SU-DHL-6 (cell line): Measurements from ENCODE around the gene MBD5.

Experiments used
- H2AFZ ChIP-seq: fragments of 200-600 bp; sonication (generic); 2 replicates; pipeline ENCODE4 v1.6.1; 2014; ENCODE audit warnings: low read depth, mild to moderate bottlenecking, moderate library complexity, mixed read lengths, antibody characterized with exemption, low read length; ENCODE audit not compliant: severe bottlenecking
- H3F3A ChIP-seq: fragments of 200-600 bp; shearing (Covaris generic); 2 replicates; pipeline ENCODE4 v1.6.0; 2016; ENCODE audit warnings: antibody characterized with exemption, mild to moderate bottlenecking; ENCODE audit not compliant: insufficient read depth
- H3K27ac ChIP-seq: fragments of 200-600 bp; sonication (generic); 2 replicates; pipeline ENCODE4 v1.5.1; 2016; ENCODE audit warnings: low read depth, mild to moderate bottlenecking, low read length, moderate library complexity, mixed read lengths
- H3K27me3 ChIP-seq: fragments of 200-600 bp; sonication (generic), shearing (Covaris generic); 2 replicates; pipeline ENCODE4 v1.6.0; 2014; ENCODE audit warnings: mild to moderate bottlenecking, low read length
- H3K36me3 ChIP-seq: fragments of 200-600 bp; sonication (generic); 2 replicates; pipeline ENCODE4 v1.6.1; 2014; ENCODE audit warnings: mild to moderate bottlenecking, low read length, mixed read lengths
- H3K4me2 ChIP-seq: fragments of 300-600, 200-600 bp; shearing (Covaris generic), sonication (generic); 2 replicates; pipeline ENCODE4 v1.6.0; 2014; ENCODE audit warnings: low read length, low read depth, mild to moderate bottlenecking; ENCODE audit not compliant: poor library complexity, severe bottlenecking
- H3K4me3 ChIP-seq: fragments of 200-600 bp; sonication (generic); 2 replicates; pipeline ENCODE4 v1.5.1; 2014; ENCODE audit warnings: antibody characterized with exemption, low read length, mild to moderate bottlenecking, mixed read lengths; ENCODE audit not compliant: insufficient read depth, poor library complexity, severe bottlenecking
- H3K79me2 ChIP-seq: fragments of 200-600 bp; sonication (generic); 2 replicates; pipeline ENCODE4 v1.6.1; 2014; ENCODE audit warnings: mild to moderate bottlenecking, low read length, moderate library complexity; ENCODE audit not compliant: insufficient read depth
- H3K9ac ChIP-seq: fragments of 200-600 bp; sonication (generic); 2 replicates; pipeline ENCODE4 v1.7.0; 2014; ENCODE audit warnings: mild to moderate bottlenecking, low read length
- H3K9me2 ChIP-seq: fragments of 200-600 bp; sonication (generic); replicated peaks from 2 replicates; pipeline ENCODE4 v1.6.1; 2014; ENCODE audit warnings: low read length; ENCODE audit not compliant: insufficient read depth
- H3K9me3 ChIP-seq: fragments of 200-600 bp; sonication (generic); 2 replicates; pipeline ENCODE4 v1.6.1; 2014; ENCODE audit warnings: low read length, mixed read lengths; ENCODE audit not compliant: insufficient read depth
- H4K20me1 ChIP-seq: fragments of 200-600 bp; sonication (generic); 2 replicates; pipeline ENCODE4 v1.6.1; 2014; ENCODE audit warnings: low read depth, mild to moderate bottlenecking, antibody characterized with exemption, low read length, moderate library complexity, mixed read lengths
- CTCF ChIP-seq: fragments of 200-600 bp; sonication (generic); IDR thresholded peaks from one replicate; pipeline ENCODE4 v1.5.1; 2017; ENCODE audit warnings: antibody characterized with exemption, mild to moderate bottlenecking, low read length, moderate library complexity; ENCODE audit not compliant: insufficient read depth, poor library complexity, severe bottlenecking
- EZH2phosphoT487 ChIP-seq: fragments of 200-600 bp; sonication (generic), shearing (Covaris generic); conservative IDR thresholded peaks from 2 replicates; pipeline ENCODE4 v1.6.1; 2018; ENCODE audit warnings: mild to moderate bottlenecking, antibody characterized with exemption, low read length, moderate library complexity, mixed read lengths

The MBD5 gene

GRCh38 chr2:148279216-148279615 lies 258.3 kb downstream of the MBD5 start:
- no peaks in the 10 kb centered on the region for H3K79me2 ChIP-seq
- no peak overlapping the region for H2AFZ ChIP-seq
- TF ChIP-seq CTCF (no peak), EZH2phosphoT487 (no peak)
- H3K9me3 ChIP-seq: no peaks in the 10 kb centered on the region
- no peaks in the 10 kb centered on the region for H3K9me2 ChIP-seq
- H3K36me3 ChIP-seq: no peaks in the 10 kb centered on the region
- no peaks in the 10 kb centered on the region for H4K20me1 ChIP-seq
- H3K27me3 ChIP-seq: no peaks in the 10 kb centered on the region
- no peak overlapping the region for H3K9ac ChIP-seq
- no peak overlapping the region for H3K4me3 ChIP-seq
- H3F3A ChIP-seq: no peaks in the 10 kb centered on the region
- no peak overlapping the region for H3K27ac ChIP-seq
- no peak overlapping the region for H3K4me2 ChIP-seq

GRCh38 chr2:148282201-148282600 lies 261.3 kb downstream of the MBD5 start:
- no peaks in the 10 kb centered on the region for H3K27me3 ChIP-seq
- no peak overlapping the region for H3K9ac ChIP-seq
- H4K20me1 ChIP-seq: no peaks in the 10 kb centered on the region
- no peaks in the 10 kb centered on the region for H3K9me3 ChIP-seq
- TF ChIP-seq CTCF (no peak), EZH2phosphoT487 (no peak)
- H3K27ac ChIP-seq: no peak overlapping the region
- H3K79me2 ChIP-seq: no peaks in the 10 kb centered on the region
- H3F3A ChIP-seq: no peaks in the 10 kb centered on the region
- no peak overlapping the region for H3K4me3 ChIP-seq
- no peaks in the 10 kb centered on the region for H3K36me3 ChIP-seq
- no peak overlapping the region for H2AFZ ChIP-seq
- H3K9me2 ChIP-seq: no peaks in the 10 kb centered on the region
- H3K4me2 ChIP-seq: no peak overlapping the region

GRCh38 chr2:148292431-148292830 lies 271.5 kb downstream of the MBD5 start:
- H3K36me3 ChIP-seq: no peaks in the 10 kb centered on the region
- H3K79me2 ChIP-seq: no peaks in the 10 kb centered on the region
- no peaks in the 10 kb centered on the region for H3K27me3 ChIP-seq
- no peaks in the 10 kb centered on the region for H3K9me3 ChIP-seq
- no peak overlapping the region for H2AFZ ChIP-seq
- TF ChIP-seq EZH2phosphoT487 (no peak), CTCF (no peak)
- no peak overlapping the region for H3K9ac ChIP-seq
- H4K20me1 ChIP-seq: no peaks in the 10 kb centered on the region
- 0 out of 2 replicates have a peak, but pooled peaks cover 4% of the 10 kb centered on the region for H3F3A ChIP-seq
- no peak overlapping the region for H3K4me3 ChIP-seq
- no peak overlapping the region for H3K4me2 ChIP-seq
- H3K27ac ChIP-seq: no peak overlapping the region
- H3K9me2 ChIP-seq: no peaks in the 10 kb centered on the region
